A549 (cell line): Measurements from ENCODE around the gene STAT1. TPM values are rescaled to one million over a fixed set of nuclear protein-coding genes. Genes with fewer than 3 reads are reported as not detected.
A peak's percentile ranks its signal among the peaks of the same experiment; 100 is the strongest.

ENCODE experiments used
- ATAC-seq, 2 experiments: fragments of 200-7000 bp in 1 of 2; fragments of >200 bp in 1 of 2; cut with Nextera tagmentation in 1 of 2; cut with Tn5 transposase in 1 of 2; 3 replicates each; pipeline versions ENCODE4 v1.8.0 to v1.9.1; 2018 to 2020; ENCODE audit warnings: mild to moderate bottlenecking in 1 of 2, moderate library complexity in 1 of 2
- CTCF ChIA-PET: fragments of 300-600 bp; sonication (Branson Sonifier 250); formaldehyde crosslinking; extraction: SDS; loops from one replicate; lab custom pipeline; 2021; ENCODE audit warnings: antibody characterized with exemption, inconsistent platforms; lab: Yijun Ruan, JAX
- POLR2A ChIA-PET: fragments of 350-600 bp; formaldehyde crosslinking; extraction: SDS; loops from one replicate; lab custom pipeline; 2021; ENCODE audit warnings: antibody characterized with exemption, inconsistent platforms; lab: Yijun Ruan, JAX
- DNase-seq, 2 experiments: peaks; one replicate each; pipeline versions ENCODE4 v3.0.0 to v3.0.0-alpha.2; 2011 to 2016; ENCODE audit warnings: low read depth in 1 of 2, low spot score in 1 of 2
- FAIRE-seq: peaks from 2 replicates; lab custom pipeline; 2011; peaks lifted over from hg19 to GRCh38; lab: Jason Lieb, UNC
- H3K27ac ChIP-seq, 2 experiments: fragments of >200 bp; sonication (Bioruptor Twin); formaldehyde crosslinking; 3 replicates each; pipeline ENCODE4 v1.5.1; 2016 to 2017
- H3K4me1 ChIP-seq: fragments of >200 bp; sonication (Bioruptor Twin); formaldehyde crosslinking; 3 replicates; pipeline ENCODE4 v1.6.1; 2016
- H3K4me2 ChIP-seq: fragments of >200 bp; sonication (Bioruptor Twin); formaldehyde crosslinking; 3 replicates; pipeline ENCODE4 v1.6.1; 2016
- H3K4me3 ChIP-seq: fragments of >200 bp; sonication (Bioruptor Twin); formaldehyde crosslinking; 3 replicates; pipeline ENCODE4 v1.5.1; 2016
- H3K9me3 ChIP-seq: fragments of >200 bp; sonication (Bioruptor Twin); formaldehyde crosslinking; 3 replicates; pipeline ENCODE4 v1.6.1; 2016
- BHLHE40 ChIP-seq: IDR thresholded peaks from 2 replicates; pipeline ENCODE4 v1.6.1; 2012; ENCODE audit warnings: low read depth, low read length, inconsistent platforms
- E2F6 ChIP-seq: IDR thresholded peaks from 2 replicates; pipeline ENCODE4 v1.6.1; 2012; ENCODE audit warnings: low read depth, borderline replicate concordance
- ELK1 ChIP-seq: fragments of 150-350 bp; IDR thresholded peaks from 2 replicates; pipeline ENCODE4 v1.6.1; 2014; ENCODE audit warnings: low read depth, mild to moderate bottlenecking, low read length
- ESRRA ChIP-seq: fragments of 150-350 bp; IDR thresholded peaks from 2 replicates; pipeline ENCODE4 v1.6.1; 2014; ENCODE audit warnings: mild to moderate bottlenecking, low read length, borderline replicate concordance
- JUNB ChIP-seq: fragments of >200 bp; sonication (Bioruptor Twin); formaldehyde crosslinking; IDR thresholded peaks from 2 replicates; pipeline ENCODE4 v1.6.1; 2016
- KDM5A ChIP-seq: fragments of 200-600 bp; sonication (generic); IDR thresholded peaks from 2 replicates; pipeline ENCODE4 v1.6.1; 2016; ENCODE audit warnings: antibody characterized with exemption, mild to moderate bottlenecking
- MAFK ChIP-seq: fragments of 450-650 bp; IDR thresholded peaks from 2 replicates; pipeline ENCODE4 v1.6.1; 2014; ENCODE audit not compliant: partially characterized antibody
- MYC ChIP-seq: IDR thresholded peaks from 2 replicates; pipeline ENCODE4 v1.6.1; 2012; ENCODE audit warnings: mild to moderate bottlenecking, inconsistent platforms, low read length, improper control_type of control experiment, borderline replicate concordance
- NFE2L2 ChIP-seq: fragments of 150-350 bp; conservative IDR thresholded peaks from 2 replicates; pipeline ENCODE4 v1.6.1; 2014; ENCODE audit warnings: low read length
- NPAS2 ChIP-seq: fragments of 250-450 bp; sonication (Bioruptor Pico); IDR thresholded peaks from 2 replicates; pipeline ENCODE4 v1.8.0; 2022; ENCODE audit warnings: mild to moderate bottlenecking, moderate library complexity, borderline replicate concordance
- POLR2AphosphoS2 ChIP-seq: conservative IDR thresholded peaks from 2 replicates; pipeline ENCODE4 v1.6.1; 2012; ENCODE audit warnings: low read length, improper control_type of control experiment, inconsistent platforms
- RCOR1 ChIP-seq: fragments of 150-350 bp; IDR thresholded peaks from 2 replicates; pipeline ENCODE4 v1.6.1; 2014; ENCODE audit warnings: antibody characterized with exemption, low read length, low read depth
- ZNF302 ChIP-seq: fragments of 250-450 bp; sonication (Bioruptor Pico); IDR thresholded peaks from 2 replicates; pipeline ENCODE4 v1.9.0; 2021; ENCODE audit warnings: inconsistent platforms, mild to moderate bottlenecking, moderate library complexity
- WGBS: methylation state at CpG from one replicate; pipeline ENCODE4 v1.1.6; 2017; ENCODE audit errors: missing lambda C conversion rate; 5-methylcytosine and 5-hydroxymethylcytosine counted together
- polyA plus RNA-seq, 4 experiments: library from polyadenylated mRNA; depleted of rRNA in 3 of 4; stranded (reverse); fragments of >200 nt; fragmentation: RNase III in 1 of 4; extraction: RNeasy Plus Mini Kit Qiagen cat#74134 plus additional on column Dnase treatment in 1 of 4; gene quantifications; 2 replicates in 3 of 4; 3 replicates in 1 of 4; pipeline ENCODE4 v1.2.3, GENCODE V29; 2011 to 2017
- TF ChIP-seq, protein P1 (sequence below): fragments of 450-650 bp; IDR thresholded peaks from 2 replicates; pipeline ENCODE4 v1.6.1; 2014; ENCODE audit warnings: antibody characterized with exemption
- TF ChIP-seq, protein P2 (sequence below): fragments of >200 bp; sonication (Bioruptor Twin); formaldehyde crosslinking; IDR thresholded peaks from 3 replicates; pipeline ENCODE4 v1.5.1; 2016
- TF ChIP-seq, protein P3 (sequence below): fragments of 200-600 bp; sonication (generic); IDR thresholded peaks from 2 replicates; pipeline ENCODE4 v1.6.1; 2016; ENCODE audit warnings: antibody characterized with exemption, mild to moderate bottlenecking, moderate library complexity

Gene STAT1
- polyA plus RNA-seq, 2 of the 4 experiments (the other 2 are of a cell fraction): 105 to 182 TPM

GRCh38 chr2:191015831-191016230, 1.9 kb upstream of the STAT1 start:
- no peak overlapping the region for H3K4me3 ChIP-seq
- peaks cover 44% of the 10 kb centered on the region for H3K4me1 ChIP-seq
- FAIRE-seq: no peak
- H3K27ac ChIP-seq: 0 out of 6 replicates have a peak overlapping the region, but pooled peaks of 1 of the 2 experiments have one; percentile 91
- ChIA-PET POLR2A (no interaction called here), CTCF (interaction anchor here (0.6 to 2.2 kb wide), 2 partner anchors 36 to 444 kb away, joined by 3 to 7 read pairs; no protein-coding TSS in a partner anchor)
- DNase-seq: no peak
- no peak overlapping the region for H3K4me2 ChIP-seq
- no peaks in the 10 kb centered on the region for H3K9me3 ChIP-seq
- ATAC-seq: no peak
- TF ChIP-seq POLR2AphosphoS2 (no peak), KDM5A (no peak), NPAS2 (CRISPR knock-in tag) (no peak), ZNF302 (CRISPR knock-in tag) (no peak), BHLHE40 (no peak)
- WGBS: 84% methylated on average over 8 of the region's 8 CpGs

GRCh38 chr2:191015239-191015638, 1.3 kb upstream of the STAT1 start:
- FAIRE-seq: no peak
- Histone ChIP-seq H3K27ac (peak overlapping the region; percentile 85 to 91; a peak in 3 of 6 replicates), H3K4me3 (no peak overlapping the region), H3K4me2 (no peak overlapping the region), H3K4me1 (peaks cover 50% of the 10 kb centered on the region), H3K9me3 (no peaks in the 10 kb centered on the region)
- CTCF ChIA-PET: interaction anchor here (1.4 to 2.2 kb wide), 2 partner anchors 37 to 486 kb away, joined by 5 to 7 read pairs; no protein-coding TSS in a partner anchor
- WGBS: 92% methylated on average over 2 of the region's 2 CpGs
- no peak for TF ChIP-seq ELK1
- TF ChIP-seq, protein P1, sequence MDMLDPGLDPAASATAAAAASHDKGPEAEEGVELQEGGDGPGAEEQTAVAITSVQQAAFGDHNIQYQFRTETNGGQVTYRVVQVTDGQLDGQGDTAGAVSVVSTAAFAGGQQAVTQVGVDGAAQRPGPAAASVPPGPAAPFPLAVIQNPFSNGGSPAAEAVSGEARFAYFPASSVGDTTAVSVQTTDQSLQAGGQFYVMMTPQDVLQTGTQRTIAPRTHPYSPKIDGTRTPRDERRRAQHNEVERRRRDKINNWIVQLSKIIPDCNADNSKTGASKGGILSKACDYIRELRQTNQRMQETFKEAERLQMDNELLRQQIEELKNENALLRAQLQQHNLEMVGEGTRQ: no peak
- no peak for TF ChIP-seq MYC
- peak; percentile 12 for TF ChIP-seq MAFK
- DNase-seq: no peak
- ATAC-seq: no peak
- POLR2A ChIA-PET: no interaction called here

- H3K27ac ChIP-seq: peak overlapping the region; percentile 85 to 91
- no peak for DNase-seq
- peak overlapping the region; percentile 94 for H3K4me2 ChIP-seq
- H3K4me1 ChIP-seq: peaks cover 54% of the 10 kb centered on the region
- H3K4me3 ChIP-seq: peak overlapping the region; percentile 82
- ChIA-PET CTCF (interaction anchor here (1.4 to 2.2 kb wide), 2 partner anchors 38 to 487 kb away, joined by 5 to 7 read pairs; no protein-coding TSS in a partner anchor), POLR2A (interaction anchor here (0.5 to 4.1 kb wide), 5 partner anchors 9 to 497 kb away, joined by 3 to 25 read pairs (median 4); no protein-coding TSS in a partner anchor)
- peak in 1 of 2 experiments; percentile 3; a peak in 1 of 6 replicates for ATAC-seq
- no peak for FAIRE-seq
- 37% methylated on average over 4 of the region's 4 CpGs for WGBS
- H3K9me3 ChIP-seq: no peaks in the 10 kb centered on the region
- 0 out of 2 replicates have a peak, but pooled peaks have one; percentile 5 for TF ChIP-seq NFE2L2
- TF ChIP-seq, protein P2, sequence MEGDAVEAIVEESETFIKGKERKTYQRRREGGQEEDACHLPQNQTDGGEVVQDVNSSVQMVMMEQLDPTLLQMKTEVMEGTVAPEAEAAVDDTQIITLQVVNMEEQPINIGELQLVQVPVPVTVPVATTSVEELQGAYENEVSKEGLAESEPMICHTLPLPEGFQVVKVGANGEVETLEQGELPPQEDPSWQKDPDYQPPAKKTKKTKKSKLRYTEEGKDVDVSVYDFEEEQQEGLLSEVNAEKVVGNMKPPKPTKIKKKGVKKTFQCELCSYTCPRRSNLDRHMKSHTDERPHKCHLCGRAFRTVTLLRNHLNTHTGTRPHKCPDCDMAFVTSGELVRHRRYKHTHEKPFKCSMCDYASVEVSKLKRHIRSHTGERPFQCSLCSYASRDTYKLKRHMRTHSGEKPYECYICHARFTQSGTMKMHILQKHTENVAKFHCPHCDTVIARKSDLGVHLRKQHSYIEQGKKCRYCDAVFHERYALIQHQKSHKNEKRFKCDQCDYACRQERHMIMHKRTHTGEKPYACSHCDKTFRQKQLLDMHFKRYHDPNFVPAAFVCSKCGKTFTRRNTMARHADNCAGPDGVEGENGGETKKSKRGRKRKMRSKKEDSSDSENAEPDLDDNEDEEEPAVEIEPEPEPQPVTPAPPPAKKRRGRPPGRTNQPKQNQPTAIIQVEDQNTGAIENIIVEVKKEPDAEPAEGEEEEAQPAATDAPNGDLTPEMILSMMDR: no peak
- TF ChIP-seq E2F6: no peak
- TF ChIP-seq, protein P3, sequence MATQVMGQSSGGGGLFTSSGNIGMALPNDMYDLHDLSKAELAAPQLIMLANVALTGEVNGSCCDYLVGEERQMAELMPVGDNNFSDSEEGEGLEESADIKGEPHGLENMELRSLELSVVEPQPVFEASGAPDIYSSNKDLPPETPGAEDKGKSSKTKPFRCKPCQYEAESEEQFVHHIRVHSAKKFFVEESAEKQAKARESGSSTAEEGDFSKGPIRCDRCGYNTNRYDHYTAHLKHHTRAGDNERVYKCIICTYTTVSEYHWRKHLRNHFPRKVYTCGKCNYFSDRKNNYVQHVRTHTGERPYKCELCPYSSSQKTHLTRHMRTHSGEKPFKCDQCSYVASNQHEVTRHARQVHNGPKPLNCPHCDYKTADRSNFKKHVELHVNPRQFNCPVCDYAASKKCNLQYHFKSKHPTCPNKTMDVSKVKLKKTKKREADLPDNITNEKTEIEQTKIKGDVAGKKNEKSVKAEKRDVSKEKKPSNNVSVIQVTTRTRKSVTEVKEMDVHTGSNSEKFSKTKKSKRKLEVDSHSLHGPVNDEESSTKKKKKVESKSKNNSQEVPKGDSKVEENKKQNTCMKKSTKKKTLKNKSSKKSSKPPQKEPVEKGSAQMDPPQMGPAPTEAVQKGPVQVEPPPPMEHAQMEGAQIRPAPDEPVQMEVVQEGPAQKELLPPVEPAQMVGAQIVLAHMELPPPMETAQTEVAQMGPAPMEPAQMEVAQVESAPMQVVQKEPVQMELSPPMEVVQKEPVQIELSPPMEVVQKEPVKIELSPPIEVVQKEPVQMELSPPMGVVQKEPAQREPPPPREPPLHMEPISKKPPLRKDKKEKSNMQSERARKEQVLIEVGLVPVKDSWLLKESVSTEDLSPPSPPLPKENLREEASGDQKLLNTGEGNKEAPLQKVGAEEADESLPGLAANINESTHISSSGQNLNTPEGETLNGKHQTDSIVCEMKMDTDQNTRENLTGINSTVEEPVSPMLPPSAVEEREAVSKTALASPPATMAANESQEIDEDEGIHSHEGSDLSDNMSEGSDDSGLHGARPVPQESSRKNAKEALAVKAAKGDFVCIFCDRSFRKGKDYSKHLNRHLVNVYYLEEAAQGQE: no peak
- no peak for TF ChIP-seq RCOR1
- TF ChIP-seq JUNB: no peak
- no peak for TF ChIP-seq ESRRA
Observed at GRCh38 chr2:191014653-191015020, 666 bp upstream of the STAT1 start.
